ENCODE data around the gene LAMA4.

The LAMA4 gene

GRCh38 chr6:112100561-112100960, 153.8 kb downstream of the LAMA4 start:
- DNase-seq (ENCODE audit: low read depth in 2 of 3, low spot score in 2 of 3) = no peak

- DNase-seq (ENCODE audit: low read depth in 2 of 3, low spot score in 2 of 3) = no peak
Measured at GRCh38 chr6:112096901-112097300, 157.5 kb downstream of the LAMA4 start.

GRCh38 chr6:112087916-112088315, 166.5 kb downstream of the LAMA4 start:
- DNase-seq (ENCODE audit: low read depth in 2 of 3, low spot score in 2 of 3) = no peak

GRCh38 chr6:112087136-112087911, 167.0 kb downstream of the LAMA4 start, which contains the start of the genes FAM229B and TUBE1:
TSS of gene FAM229B (plus strand) at chr6:112087591. CDS start at chr6:112099284, 11,693 bp downstream.
TSS of gene TUBE1 (minus strand) at chr6:112087482. CDS start at chr6:112087434, 48 bp downstream.
- peak; percentile 39 to 74 (median 68) for DNase-seq (ENCODE audit: low read depth in 2 of 3, low spot score in 2 of 3)

- DNase-seq (ENCODE audit: low read depth in 2 of 3, low spot score in 2 of 3) = no peak
Measured at GRCh38 chr6:112086744-112087135, 167.6 kb downstream of the LAMA4 start.

GRCh38 chr6:112085286-112086065, 168.9 kb downstream of the LAMA4 start:
- DNase-seq (ENCODE audit: low read depth in 2 of 3, low spot score in 2 of 3) = no peak

- DNase-seq (ENCODE audit: low read depth in 2 of 3, low spot score in 2 of 3) = no peak
Measured at GRCh38 chr6:112081569-112081968, 172.8 kb downstream of the LAMA4 start.

- DNase-seq (ENCODE audit: low read depth in 2 of 3, low spot score in 2 of 3) = no peak
Measured at GRCh38 chr6:112066606-112067005, 187.8 kb downstream of the LAMA4 start.

GRCh38 chr6:112065426-112065986, 188.9 kb downstream of the LAMA4 start:
- no peak for DNase-seq (ENCODE audit: low read depth in 2 of 3, low spot score in 2 of 3)

- DNase-seq (ENCODE audit: low read depth in 2 of 3, low spot score in 2 of 3) = no peak
Measured at GRCh38 chr6:112062966-112063365, 191.4 kb downstream of the LAMA4 start.

GRCh38 chr6:112061605-112062004, 192.8 kb downstream of the LAMA4 start:
- no peak for DNase-seq (ENCODE audit: low read depth in 2 of 3, low spot score in 2 of 3)
